Measurements from ENCODE around the gene F12. TPM values are rescaled to one million over a fixed set of nuclear protein-coding genes. Genes with fewer than 3 reads are reported as not detected.

The F12 gene
- total RNA-seq, 4 donors from 2014 or later = 0.38 to 3.0 (median 0.63) TPM

GRCh38 chr5:177397875-177398390 is 11.4 kb downstream of the F12 start:
- TF ChIP-seq, protein P1, sequence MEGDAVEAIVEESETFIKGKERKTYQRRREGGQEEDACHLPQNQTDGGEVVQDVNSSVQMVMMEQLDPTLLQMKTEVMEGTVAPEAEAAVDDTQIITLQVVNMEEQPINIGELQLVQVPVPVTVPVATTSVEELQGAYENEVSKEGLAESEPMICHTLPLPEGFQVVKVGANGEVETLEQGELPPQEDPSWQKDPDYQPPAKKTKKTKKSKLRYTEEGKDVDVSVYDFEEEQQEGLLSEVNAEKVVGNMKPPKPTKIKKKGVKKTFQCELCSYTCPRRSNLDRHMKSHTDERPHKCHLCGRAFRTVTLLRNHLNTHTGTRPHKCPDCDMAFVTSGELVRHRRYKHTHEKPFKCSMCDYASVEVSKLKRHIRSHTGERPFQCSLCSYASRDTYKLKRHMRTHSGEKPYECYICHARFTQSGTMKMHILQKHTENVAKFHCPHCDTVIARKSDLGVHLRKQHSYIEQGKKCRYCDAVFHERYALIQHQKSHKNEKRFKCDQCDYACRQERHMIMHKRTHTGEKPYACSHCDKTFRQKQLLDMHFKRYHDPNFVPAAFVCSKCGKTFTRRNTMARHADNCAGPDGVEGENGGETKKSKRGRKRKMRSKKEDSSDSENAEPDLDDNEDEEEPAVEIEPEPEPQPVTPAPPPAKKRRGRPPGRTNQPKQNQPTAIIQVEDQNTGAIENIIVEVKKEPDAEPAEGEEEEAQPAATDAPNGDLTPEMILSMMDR (IDR thresholded peaks at IDR 0.05) = no peak
- ATAC-seq (ENCODE audit: low FRiP score) (no peak), DNase-seq (ENCODE audit: low spot score) (no peak)

GRCh38 chr5:177396807-177397206 is 12.6 kb downstream of the F12 start:
- ATAC-seq (ENCODE audit: low FRiP score) = no peak

DNA sequence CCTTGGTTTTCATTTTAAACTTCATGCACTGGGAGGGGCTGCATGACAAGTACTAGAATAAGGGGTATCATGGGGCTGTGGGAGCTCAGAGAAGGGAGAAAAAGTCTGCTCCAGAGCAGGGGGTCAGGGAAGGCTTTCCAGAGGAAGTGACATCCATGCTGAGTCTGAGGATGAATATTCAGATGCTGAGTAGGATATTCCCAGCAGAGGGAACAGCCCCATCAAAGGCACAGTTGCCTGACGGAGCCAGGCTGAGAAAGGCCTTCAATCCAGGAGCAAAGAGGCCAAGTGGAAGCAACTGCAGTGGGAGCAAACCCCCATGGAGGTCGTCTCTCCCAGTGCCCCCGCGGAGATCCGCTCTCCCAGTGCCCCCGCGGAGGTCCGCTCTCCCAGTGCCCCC is 13.3 kb downstream of the F12 start:
- ATAC-seq (ENCODE audit: low FRiP score) (no peak), DNase-seq (ENCODE audit: low spot score) (no peak)
- TF ChIP-seq, protein P1 (IDR thresholded peaks at IDR 0.05) = no peak

More at GRCh38 chr5:177396807-177397206, 12.6 kb downstream of the F12 start:
- no peak for DNase-seq (ENCODE audit: low spot score)
- TF ChIP-seq, protein P1 (IDR thresholded peaks at IDR 0.05) = no peak

- no peak for ATAC-seq (ENCODE audit: low FRiP score)
- TF ChIP-seq, protein P1 (IDR thresholded peaks at IDR 0.05) = no peak
These were observed 15.4 kb downstream of the F12 start for GRCh38 chr5:177393990-177394389.

DNA sequence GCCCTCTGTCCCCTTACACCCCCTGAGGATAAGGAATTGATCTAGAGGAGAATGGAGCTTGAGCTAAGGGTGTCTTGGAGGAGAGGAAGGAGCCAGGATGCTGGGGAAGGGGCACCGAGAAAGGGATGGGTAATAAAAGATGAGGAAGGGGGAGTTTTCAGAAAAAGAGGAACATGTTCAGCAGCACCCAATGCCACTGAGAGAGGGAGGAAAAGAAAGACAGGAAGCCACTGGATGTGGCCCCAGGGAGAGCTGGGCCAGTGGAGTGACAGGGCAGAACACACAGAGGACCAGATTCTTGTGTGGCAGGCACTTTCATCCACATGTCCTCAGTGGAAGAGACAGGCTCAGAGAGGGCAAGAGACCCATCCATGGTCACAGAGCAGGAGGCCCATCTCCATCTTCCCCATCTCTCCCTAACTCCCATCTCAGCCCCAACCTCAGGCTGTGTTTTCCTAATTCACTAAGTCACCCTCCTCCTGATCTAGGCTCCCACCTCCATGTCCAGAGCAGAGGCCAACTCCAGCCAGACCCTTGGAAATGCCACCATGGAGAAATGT is 16.1 kb downstream of the F12 start:
- TF ChIP-seq, protein P1 (IDR thresholded peaks at IDR 0.05) = no peak
- ATAC-seq (ENCODE audit: low FRiP score) (no peak), DNase-seq (ENCODE audit: low spot score) (no peak)

More at GRCh38 chr5:177393990-177394389, 15.4 kb downstream of the F12 start:
- no peak for DNase-seq (ENCODE audit: low spot score)

- no peak for ATAC-seq (ENCODE audit: low FRiP score)
- DNase-seq (ENCODE audit: low spot score) = no peak
- TF ChIP-seq, protein P1 (IDR thresholded peaks at IDR 0.05) = no peak
These were observed 16.6 kb downstream of the F12 start for GRCh38 chr5:177392765-177393164.

All from omental fat pad (tissue), 4 donors.